Lower leg skin (tissue), 4 donors: Measurements from ENCODE around the gene BOK. TPM values are rescaled to one million over a fixed set of nuclear protein-coding genes. Genes with fewer than 3 reads are reported as not detected.

ENCODE experiments used
- DNase-seq, 2 donors: peaks; one replicate each; pipeline ENCODE4 v3.0.0-alpha.2; 2019; ENCODE audit warnings: low spot score in 2 of 2
- H3K4me3 ChIP-seq: fragments of 200-600 bp; sonication (generic); 2 replicates; pipeline ENCODE4 v1.5.1; 2017; ENCODE audit warnings: mild to moderate bottlenecking, low read depth; ENCODE audit not compliant: poor library complexity, severe bottlenecking
- POLR2A ChIP-seq, 2 donors: fragments of 450-650 bp; IDR thresholded peaks; one replicate each; pipeline ENCODE4 v1.6.1; 2016 to 2017; ENCODE audit warnings: antibody characterized with exemption in 2 of 2, mild to moderate bottlenecking in 1 of 2, moderate library complexity in 1 of 2
- WGBS, 2 donors: methylation state at CpG; one replicate each; pipeline ENCODE4 v1.1.5; 2018; 5-methylcytosine and 5-hydroxymethylcytosine counted together
- intact Hi-C: fragments of 100-400 bp; cut with DNase I; formaldehyde crosslinking; loops from one replicate; pipeline ENCODE4 v1.15.0; 2023; ENCODE audit warnings: low total_unique reads
- total RNA-seq, 4 donors: library from RNA; depleted of rRNA; stranded (reverse); fragments of >200 nt; gene quantifications; one replicate each; pipeline ENCODE4 v1.1.0, GENCODE V29; 2016
- TF ChIP-seq, protein P1 (sequence below), 3 donors: fragments of 450-650 bp; IDR thresholded peaks; one replicate each; pipeline ENCODE4 v1.5.1; 2016; ENCODE audit warnings: antibody characterized with exemption in 3 of 3, mild to moderate bottlenecking in 3 of 3, moderate library complexity in 2 of 3

The BOK gene
- total RNA-seq, 4 donors from 2014 or later: 44.2 to 59.9 (median 54.7) TPM

DNA sequence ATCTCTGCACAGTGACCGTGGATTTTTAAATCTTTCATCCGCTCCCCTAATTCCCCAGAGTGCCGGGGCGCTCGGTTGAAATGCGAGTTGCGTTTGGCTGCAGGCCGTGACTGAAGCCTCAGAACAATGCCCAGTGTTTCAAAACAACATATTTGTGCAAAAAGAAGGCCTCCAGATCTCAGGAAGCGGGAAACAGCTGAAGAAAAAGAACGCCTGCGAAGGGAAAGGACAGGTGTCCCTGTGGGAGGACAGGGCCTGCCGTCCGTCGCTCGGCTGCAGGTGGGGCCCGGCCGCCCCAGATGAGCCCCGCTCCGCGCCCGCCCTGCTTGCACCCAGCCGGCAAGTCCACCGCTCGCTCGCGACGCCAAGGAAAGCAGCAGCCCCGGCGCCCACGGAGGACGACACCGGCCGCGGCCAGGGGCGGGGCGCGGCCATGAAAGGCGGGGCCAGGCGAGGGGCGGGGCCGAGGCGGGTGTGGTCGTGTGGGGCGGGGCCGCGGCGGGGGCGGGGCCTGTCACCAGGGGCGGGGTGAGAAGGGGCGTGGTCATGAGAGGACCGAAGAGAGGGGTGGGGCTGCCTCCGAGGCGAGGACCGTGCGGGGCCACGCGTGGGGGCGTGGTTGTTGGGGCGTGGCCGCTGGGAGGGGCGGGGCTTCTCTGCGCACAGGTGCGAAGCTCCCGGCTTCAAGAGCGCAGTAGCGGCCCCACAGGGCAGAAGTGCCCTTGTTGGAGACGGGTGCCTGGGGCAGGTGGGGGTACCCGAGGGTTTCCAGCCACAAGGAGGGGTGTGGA lies 17.6 kb upstream of the BOK start:
- TF ChIP-seq, protein P1, sequence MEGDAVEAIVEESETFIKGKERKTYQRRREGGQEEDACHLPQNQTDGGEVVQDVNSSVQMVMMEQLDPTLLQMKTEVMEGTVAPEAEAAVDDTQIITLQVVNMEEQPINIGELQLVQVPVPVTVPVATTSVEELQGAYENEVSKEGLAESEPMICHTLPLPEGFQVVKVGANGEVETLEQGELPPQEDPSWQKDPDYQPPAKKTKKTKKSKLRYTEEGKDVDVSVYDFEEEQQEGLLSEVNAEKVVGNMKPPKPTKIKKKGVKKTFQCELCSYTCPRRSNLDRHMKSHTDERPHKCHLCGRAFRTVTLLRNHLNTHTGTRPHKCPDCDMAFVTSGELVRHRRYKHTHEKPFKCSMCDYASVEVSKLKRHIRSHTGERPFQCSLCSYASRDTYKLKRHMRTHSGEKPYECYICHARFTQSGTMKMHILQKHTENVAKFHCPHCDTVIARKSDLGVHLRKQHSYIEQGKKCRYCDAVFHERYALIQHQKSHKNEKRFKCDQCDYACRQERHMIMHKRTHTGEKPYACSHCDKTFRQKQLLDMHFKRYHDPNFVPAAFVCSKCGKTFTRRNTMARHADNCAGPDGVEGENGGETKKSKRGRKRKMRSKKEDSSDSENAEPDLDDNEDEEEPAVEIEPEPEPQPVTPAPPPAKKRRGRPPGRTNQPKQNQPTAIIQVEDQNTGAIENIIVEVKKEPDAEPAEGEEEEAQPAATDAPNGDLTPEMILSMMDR (IDR thresholded peaks at IDR 0.05): no peak
- TF ChIP-seq POLR2A (IDR thresholded peaks at IDR 0.05): no peak
- DNase-seq: no peak
- H3K4me3 ChIP-seq: no peak overlapping the region
- intact Hi-C loops: no loop called here
- 3 to 4% methylated on average over 39 to 55 of the region's 68 CpGs for WGBS, 2 donors

GRCh38 chr2:241541564-241542277 lies 16.8 kb upstream of the BOK start:
- DNase-seq: no peak
- WGBS, 2 donors: 16 to 32% methylated on average over 26 to 53 of the region's 62 CpGs
- intact Hi-C loops: no loop called here
- TF ChIP-seq POLR2A (IDR thresholded peaks at IDR 0.05): no peak
- H3K4me3 ChIP-seq: no peak overlapping the region

- H3K4me3 ChIP-seq: no peak overlapping the region
- intact Hi-C loops: no loop called here
- no peak for DNase-seq
- WGBS, 2 donors: 79 to 90% methylated on average over 15 of the region's 15 CpGs
- TF ChIP-seq, protein P1 (IDR thresholded peaks at IDR 0.05): no peak
- no peak for TF ChIP-seq POLR2A (IDR thresholded peaks at IDR 0.05)
These were observed 16.3 kb upstream of the BOK start for GRCh38 chr2:241542278-241542605.

- no peak for DNase-seq
- 24 to 31% methylated on average over 10 of the region's 10 CpGs for WGBS, 2 donors
- intact Hi-C loops: no loop called here
- H3K4me3 ChIP-seq: no peak overlapping the region
- no peak for TF ChIP-seq POLR2A (IDR thresholded peaks at IDR 0.05)
- TF ChIP-seq, protein P1 (IDR thresholded peaks at IDR 0.05): no peak
These were observed 13.4 kb upstream of the BOK start for GRCh38 chr2:241545106-241545505.

DNA sequence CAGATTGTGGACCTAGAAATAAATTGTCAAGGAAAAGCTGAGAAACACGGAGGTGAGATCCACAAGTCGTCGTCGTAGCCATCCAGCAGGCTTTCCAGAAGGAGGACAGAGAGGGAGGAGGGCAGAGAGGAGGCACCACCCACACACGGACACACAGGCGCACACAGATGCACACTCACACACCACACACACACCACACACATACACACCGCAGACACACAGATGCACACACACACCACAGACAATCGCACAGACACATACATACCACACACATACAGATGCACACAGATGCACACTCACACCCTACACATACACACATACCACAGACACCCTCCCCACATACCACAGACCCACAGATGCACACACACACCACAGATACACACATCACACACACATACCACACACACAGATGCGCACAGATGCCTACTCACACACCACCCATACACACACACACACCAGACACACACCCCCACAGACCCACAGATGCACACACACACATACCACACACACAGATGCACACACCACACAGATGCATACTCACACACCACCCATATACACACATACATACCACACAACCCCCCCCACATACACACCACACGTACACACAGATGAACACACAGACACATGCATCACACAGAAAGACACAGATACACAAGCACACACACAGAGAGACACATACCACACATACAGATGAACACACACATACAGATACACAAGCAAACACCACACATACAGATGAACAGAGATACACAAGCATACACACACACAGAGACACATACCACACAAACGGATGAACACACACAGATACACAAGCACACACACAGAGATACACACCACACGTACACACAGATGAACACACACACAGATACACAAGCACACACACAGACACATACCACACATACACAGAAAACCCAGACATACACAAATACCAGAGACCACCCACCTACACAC lies 12.7 kb upstream of the BOK start:
- intact Hi-C loops: no loop called here
- no peak for DNase-seq
- 63 to 71% methylated on average over 12 of the region's 12 CpGs for WGBS, 2 donors
- no peak overlapping the region for H3K4me3 ChIP-seq
- TF ChIP-seq, protein P1 (IDR thresholded peaks at IDR 0.05): peak in 1 of 3 donors; percentile 61
- no peak for TF ChIP-seq POLR2A (IDR thresholded peaks at IDR 0.05)
